ENCODE measurements around the gene BCAS3. TPM values are rescaled to one million over a fixed set of nuclear protein-coding genes. Genes with fewer than 3 reads are reported as not detected.

The BCAS3 gene
- polyA plus RNA-seq, 1 donor from 2014 or later = 21.6 TPM

DNA sequence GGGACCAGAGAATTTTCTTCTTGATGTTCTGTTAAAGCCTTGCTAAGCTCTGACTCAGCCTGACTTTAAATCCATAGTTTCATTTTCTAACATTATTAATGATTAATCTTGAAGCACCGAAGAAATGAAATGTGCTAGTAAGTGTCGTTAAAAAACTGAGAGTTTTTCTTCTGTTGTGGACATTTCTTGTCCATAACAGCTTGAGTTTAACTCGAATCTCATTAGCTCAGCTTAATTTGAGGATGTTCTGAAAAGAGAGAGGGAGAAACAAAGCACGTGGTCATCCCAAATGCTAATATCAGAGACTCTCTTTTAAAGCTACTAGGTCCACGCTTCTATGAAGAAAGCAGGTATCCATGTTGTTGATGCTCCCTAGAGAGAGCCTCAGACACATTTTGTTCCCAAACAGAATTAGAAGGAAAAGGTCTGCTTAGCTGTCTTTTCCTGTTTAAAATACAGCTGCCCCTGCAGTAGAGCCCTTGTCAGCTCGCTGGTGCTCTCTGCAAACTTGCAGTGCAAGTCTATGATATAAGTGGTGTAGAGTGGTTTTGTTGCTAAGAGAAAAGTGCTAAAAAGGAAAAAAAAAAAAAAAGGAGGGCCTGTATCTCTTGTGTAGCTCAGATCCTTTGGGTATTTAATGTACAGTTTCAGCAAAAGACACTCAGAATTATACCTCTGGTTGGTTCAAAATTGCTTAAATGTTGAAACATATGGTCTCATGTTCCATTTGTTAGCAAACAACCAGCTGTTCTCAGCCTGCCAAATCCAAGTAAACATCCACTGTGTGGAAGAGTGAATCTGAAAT lies 530.9 kb downstream of the BCAS3 start:
- H3K9ac ChIP-seq (ENCODE audit: low read length) = no peak overlapping the region
- no peaks in the 10 kb centered on the region for H3K9me2 ChIP-seq (ENCODE audit: insufficient read depth, low read length)
- H3K4me3 ChIP-seq (ENCODE audit: low read length) = no peak overlapping the region
- H3F3A ChIP-seq (ENCODE audit: insufficient read depth, low read length, poor library complexity, severe bottlenecking) = no peaks in the 10 kb centered on the region
- H4K20me1 ChIP-seq (ENCODE audit: insufficient read depth) = no peaks in the 10 kb centered on the region
- H3K9me3 ChIP-seq (ENCODE audit: low read length) = no peaks in the 10 kb centered on the region
- no peaks in the 10 kb centered on the region for H3K79me2 ChIP-seq (replicated peaks; ENCODE audit: insufficient read depth, low read length)
- no peaks in the 10 kb centered on the region for H3K36me3 ChIP-seq (ENCODE audit: insufficient read depth, low read length)
- no peak overlapping the region for H3K27ac ChIP-seq (ENCODE audit: low read length)
- TF ChIP-seq SMC3 (conservative IDR thresholded peaks at IDR 0.05; ENCODE audit: poor library complexity) (no peak), POLR2AphosphoS5 (IDR thresholded peaks at IDR 0.05) (no peak), TAF1 (IDR thresholded peaks at IDR 0.05; ENCODE audit: low read depth) (no peak), RAD21 (conservative IDR thresholded peaks at IDR 0.05) (no peak), EP300 (conservative IDR thresholded peaks at IDR 0.05; ENCODE audit: poor library complexity, severe bottlenecking) (no peak), EZH2 (IDR thresholded peaks at IDR 0.05; ENCODE audit: borderline replicate concordance, insufficient read depth, low read length, poor library complexity, severe bottlenecking) (no peak), MXI1 (conservative IDR thresholded peaks at IDR 0.05; ENCODE audit: poor library complexity, severe bottlenecking) (no peak)
- TF ChIP-seq, protein P1, sequence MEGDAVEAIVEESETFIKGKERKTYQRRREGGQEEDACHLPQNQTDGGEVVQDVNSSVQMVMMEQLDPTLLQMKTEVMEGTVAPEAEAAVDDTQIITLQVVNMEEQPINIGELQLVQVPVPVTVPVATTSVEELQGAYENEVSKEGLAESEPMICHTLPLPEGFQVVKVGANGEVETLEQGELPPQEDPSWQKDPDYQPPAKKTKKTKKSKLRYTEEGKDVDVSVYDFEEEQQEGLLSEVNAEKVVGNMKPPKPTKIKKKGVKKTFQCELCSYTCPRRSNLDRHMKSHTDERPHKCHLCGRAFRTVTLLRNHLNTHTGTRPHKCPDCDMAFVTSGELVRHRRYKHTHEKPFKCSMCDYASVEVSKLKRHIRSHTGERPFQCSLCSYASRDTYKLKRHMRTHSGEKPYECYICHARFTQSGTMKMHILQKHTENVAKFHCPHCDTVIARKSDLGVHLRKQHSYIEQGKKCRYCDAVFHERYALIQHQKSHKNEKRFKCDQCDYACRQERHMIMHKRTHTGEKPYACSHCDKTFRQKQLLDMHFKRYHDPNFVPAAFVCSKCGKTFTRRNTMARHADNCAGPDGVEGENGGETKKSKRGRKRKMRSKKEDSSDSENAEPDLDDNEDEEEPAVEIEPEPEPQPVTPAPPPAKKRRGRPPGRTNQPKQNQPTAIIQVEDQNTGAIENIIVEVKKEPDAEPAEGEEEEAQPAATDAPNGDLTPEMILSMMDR (IDR thresholded peaks at IDR 0.05; ENCODE audit: poor library complexity, severe bottlenecking) = no peak
- TF ChIP-seq, protein P2, sequence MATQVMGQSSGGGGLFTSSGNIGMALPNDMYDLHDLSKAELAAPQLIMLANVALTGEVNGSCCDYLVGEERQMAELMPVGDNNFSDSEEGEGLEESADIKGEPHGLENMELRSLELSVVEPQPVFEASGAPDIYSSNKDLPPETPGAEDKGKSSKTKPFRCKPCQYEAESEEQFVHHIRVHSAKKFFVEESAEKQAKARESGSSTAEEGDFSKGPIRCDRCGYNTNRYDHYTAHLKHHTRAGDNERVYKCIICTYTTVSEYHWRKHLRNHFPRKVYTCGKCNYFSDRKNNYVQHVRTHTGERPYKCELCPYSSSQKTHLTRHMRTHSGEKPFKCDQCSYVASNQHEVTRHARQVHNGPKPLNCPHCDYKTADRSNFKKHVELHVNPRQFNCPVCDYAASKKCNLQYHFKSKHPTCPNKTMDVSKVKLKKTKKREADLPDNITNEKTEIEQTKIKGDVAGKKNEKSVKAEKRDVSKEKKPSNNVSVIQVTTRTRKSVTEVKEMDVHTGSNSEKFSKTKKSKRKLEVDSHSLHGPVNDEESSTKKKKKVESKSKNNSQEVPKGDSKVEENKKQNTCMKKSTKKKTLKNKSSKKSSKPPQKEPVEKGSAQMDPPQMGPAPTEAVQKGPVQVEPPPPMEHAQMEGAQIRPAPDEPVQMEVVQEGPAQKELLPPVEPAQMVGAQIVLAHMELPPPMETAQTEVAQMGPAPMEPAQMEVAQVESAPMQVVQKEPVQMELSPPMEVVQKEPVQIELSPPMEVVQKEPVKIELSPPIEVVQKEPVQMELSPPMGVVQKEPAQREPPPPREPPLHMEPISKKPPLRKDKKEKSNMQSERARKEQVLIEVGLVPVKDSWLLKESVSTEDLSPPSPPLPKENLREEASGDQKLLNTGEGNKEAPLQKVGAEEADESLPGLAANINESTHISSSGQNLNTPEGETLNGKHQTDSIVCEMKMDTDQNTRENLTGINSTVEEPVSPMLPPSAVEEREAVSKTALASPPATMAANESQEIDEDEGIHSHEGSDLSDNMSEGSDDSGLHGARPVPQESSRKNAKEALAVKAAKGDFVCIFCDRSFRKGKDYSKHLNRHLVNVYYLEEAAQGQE (IDR thresholded peaks at IDR 0.05; ENCODE audit: borderline replicate concordance) = no peak
- H3K4me2 ChIP-seq (ENCODE audit: low read length) = no peak overlapping the region
- no peaks in the 10 kb centered on the region for H3K27me3 ChIP-seq (ENCODE audit: insufficient read depth, low read depth, low read length)
- H2AFZ ChIP-seq (ENCODE audit: low read depth, low read length) = no peak overlapping the region

DNA sequence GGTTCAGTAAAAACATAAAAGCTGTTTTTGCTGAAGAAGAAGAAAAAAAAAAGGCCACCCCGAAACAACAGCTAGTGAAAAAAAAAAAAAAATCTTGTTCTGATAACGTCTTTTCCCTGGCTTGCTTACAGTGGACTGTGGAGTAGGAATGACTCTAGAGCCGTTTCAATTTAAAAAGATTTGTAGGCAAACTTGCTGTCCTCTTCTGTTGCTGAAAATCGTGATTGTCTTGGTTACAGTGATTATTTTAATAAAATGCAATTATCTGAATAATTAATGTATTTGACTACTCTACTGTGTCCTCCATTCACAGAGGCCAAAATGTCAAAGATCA lies 531.4 kb downstream of the BCAS3 start:
- Histone ChIP-seq H3K79me2 (replicated peaks; ENCODE audit: insufficient read depth, low read length) (no peaks in the 10 kb centered on the region), H3K9me2 (ENCODE audit: insufficient read depth, low read length) (no peaks in the 10 kb centered on the region), H2AFZ (ENCODE audit: low read depth, low read length) (no peak overlapping the region), H3K27ac (ENCODE audit: low read length) (no peak overlapping the region), H3F3A (ENCODE audit: insufficient read depth, low read length, poor library complexity, severe bottlenecking) (no peaks in the 10 kb centered on the region), H3K9me3 (ENCODE audit: low read length) (no peaks in the 10 kb centered on the region), H3K4me3 (ENCODE audit: low read length) (no peak overlapping the region), H3K27me3 (ENCODE audit: insufficient read depth, low read depth, low read length) (no peaks in the 10 kb centered on the region), H3K9ac (ENCODE audit: low read length) (no peak overlapping the region), H3K36me3 (ENCODE audit: insufficient read depth, low read length) (no peaks in the 10 kb centered on the region), H3K4me2 (ENCODE audit: low read length) (no peak overlapping the region), H4K20me1 (ENCODE audit: insufficient read depth) (no peaks in the 10 kb centered on the region)
- TF ChIP-seq SMC3 (conservative IDR thresholded peaks at IDR 0.05; ENCODE audit: poor library complexity) (no peak), EZH2 (IDR thresholded peaks at IDR 0.05; ENCODE audit: borderline replicate concordance, insufficient read depth, low read length, poor library complexity, severe bottlenecking) (no peak), MXI1 (conservative IDR thresholded peaks at IDR 0.05; ENCODE audit: poor library complexity, severe bottlenecking) (no peak), RAD21 (conservative IDR thresholded peaks at IDR 0.05) (no peak)
